ENCODE data around the gene PSMG4.
A peak's percentile ranks its signal among the peaks of the same experiment; 100 is the strongest.

PSMG4 gene

DNA sequence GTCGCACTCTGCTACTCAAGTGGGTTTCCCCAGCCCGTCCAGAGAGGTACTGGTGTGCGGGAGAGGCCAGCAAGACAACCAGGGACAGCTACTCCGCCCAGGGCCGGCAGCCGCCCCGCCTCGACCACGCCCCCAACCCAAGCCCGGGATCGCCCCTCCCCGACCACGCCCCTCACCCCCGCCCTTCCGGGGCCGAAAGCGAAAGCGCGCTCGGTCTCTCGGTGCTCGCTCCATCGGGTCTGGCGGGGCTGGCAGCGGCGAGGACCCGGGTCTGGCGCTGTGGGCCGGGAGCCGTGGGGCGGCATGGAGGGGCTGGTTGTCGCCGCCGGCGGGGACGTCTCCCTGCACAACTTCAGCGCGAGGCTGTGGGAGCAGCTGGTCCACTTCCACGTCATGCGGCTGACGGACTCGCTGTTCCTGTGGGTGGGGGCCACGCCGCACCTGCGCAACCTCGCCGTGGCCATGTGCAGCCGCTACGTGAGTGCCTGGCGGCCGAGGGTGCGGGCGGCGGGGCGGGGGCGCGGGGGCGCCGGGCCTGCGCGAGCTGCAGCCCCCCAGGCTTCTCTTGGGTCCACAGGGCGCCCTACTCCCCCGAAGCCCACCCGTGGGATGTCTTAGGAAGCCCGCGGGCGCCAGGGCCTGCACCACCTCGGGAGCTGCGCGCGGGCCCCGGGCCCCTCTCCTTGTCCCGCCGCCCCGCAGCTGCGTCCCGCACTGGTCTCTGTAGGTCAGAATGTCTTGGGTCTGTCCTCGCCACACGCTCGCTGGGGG is at the start of gene PSMG4:
Gene PSMG4 (plus strand): TSS at position 228 of the 771 bp plus-strand sequence. CDS start 76 bp downstream, at position 304.
- Histone ChIP-seq H3K4me3 (ENCODE audit: low read depth, low read length) (peak within 1 kb of the TSS; percentile 70), H3K27me3 (ENCODE audit: insufficient read depth, low read depth, severe bottlenecking) (peaks cover 14% of the 10 kb centered on the region), H3K36me3 (peaks cover 16% of the 10 kb centered on the region), H3K9me3 (ENCODE audit: severe bottlenecking) (no peaks in the 10 kb centered on the region), H3K27ac (peak within 1 kb of the TSS; percentile 56)
- no peak for TF ChIP-seq CTCF (IDR thresholded peaks at IDR 0.05; ENCODE audit: low read depth, low read length)
- DNase-seq, result peak; percentile 99

- H3K4me3 ChIP-seq (ENCODE audit: low read depth, low read length), result peak overlapping the region; percentile 31
- H3K27ac ChIP-seq, result peak overlapping the region; percentile 24
- DNase-seq, result peak; percentile 92
- H3K27me3 ChIP-seq (ENCODE audit: insufficient read depth, low read depth, severe bottlenecking), result no peaks in the 10 kb centered on the region
- H3K9me3 ChIP-seq (ENCODE audit: severe bottlenecking), result no peaks in the 10 kb centered on the region
- H3K36me3 ChIP-seq, result no peaks in the 10 kb centered on the region
- TF ChIP-seq CTCF (IDR thresholded peaks at IDR 0.05; ENCODE audit: low read depth, low read length), result peak; percentile 26; the same call in 1 of the 2 replicates
Measured at GRCh38 chr6:3209114-3210023, 49.4 kb upstream of the PSMG4 start.

DNA sequence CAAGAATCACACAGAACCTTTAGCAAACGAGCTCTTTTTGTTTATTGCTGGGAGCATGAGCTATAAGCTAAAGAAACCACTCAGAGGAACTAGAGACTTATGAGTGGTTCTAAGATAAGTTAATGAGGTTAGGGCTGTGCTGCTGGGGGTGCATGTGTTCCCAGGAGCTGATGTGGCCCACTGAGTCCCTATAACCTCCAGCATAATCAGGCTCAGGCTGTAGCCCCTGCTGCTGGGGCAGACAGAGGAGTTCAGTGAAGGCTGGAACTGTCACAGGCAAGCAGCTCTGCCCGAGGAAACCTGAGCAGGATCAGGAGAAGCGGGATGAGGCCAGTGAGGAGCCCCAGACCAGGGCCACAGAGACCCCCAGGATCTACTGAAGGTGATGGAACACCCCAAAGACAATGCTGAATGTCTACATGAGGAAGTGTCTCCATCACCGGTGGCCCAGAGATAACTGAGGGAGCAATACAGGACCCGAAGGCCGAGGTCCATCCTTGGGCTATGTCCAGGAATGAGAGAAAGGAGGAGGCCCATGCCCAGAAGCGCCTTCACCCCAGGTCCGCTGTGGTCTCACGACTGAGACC is 48.6 kb upstream of the PSMG4 start:
- no peak for TF ChIP-seq CTCF (IDR thresholded peaks at IDR 0.05; ENCODE audit: low read depth, low read length)
- Histone ChIP-seq H3K27ac (no peak overlapping the region), H3K9me3 (ENCODE audit: severe bottlenecking) (no peaks in the 10 kb centered on the region), H3K27me3 (ENCODE audit: insufficient read depth, low read depth, severe bottlenecking) (no peaks in the 10 kb centered on the region), H3K36me3 (no peaks in the 10 kb centered on the region), H3K4me3 (ENCODE audit: low read depth, low read length) (no peak overlapping the region)
- DNase-seq, result no peak

GRCh38 chr6:3211681-3212080 is 47.1 kb upstream of the PSMG4 start:
- no peaks in the 10 kb centered on the region for H3K27me3 ChIP-seq (ENCODE audit: insufficient read depth, low read depth, severe bottlenecking)

DNA sequence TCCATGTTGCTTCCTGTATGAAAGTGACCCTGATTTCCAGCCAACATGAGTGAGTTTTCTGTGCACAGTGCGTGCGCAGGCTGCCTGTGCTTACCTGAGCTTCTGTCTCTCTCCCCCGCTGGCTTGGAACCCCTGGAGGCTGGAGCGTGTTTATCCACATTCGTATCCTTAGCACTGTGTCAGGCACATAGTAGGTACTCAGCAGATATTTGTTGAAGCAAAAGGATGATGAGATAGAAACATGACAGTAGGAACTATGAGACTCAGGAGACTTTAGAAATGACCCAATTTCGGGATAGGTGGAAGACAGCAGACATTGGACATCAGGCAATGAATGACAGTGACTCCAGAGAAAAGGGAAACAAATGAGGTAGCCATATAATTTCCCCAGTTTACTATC is 46.5 kb upstream of the PSMG4 start:
- Histone ChIP-seq H3K4me3 (ENCODE audit: low read depth, low read length) (no peak overlapping the region), H3K27ac (no peak overlapping the region), H3K36me3 (no peaks in the 10 kb centered on the region), H3K9me3 (ENCODE audit: severe bottlenecking) (no peaks in the 10 kb centered on the region), H3K27me3 (ENCODE audit: insufficient read depth, low read depth, severe bottlenecking) (no peaks in the 10 kb centered on the region)
- DNase-seq, result no peak
- no peak for TF ChIP-seq CTCF (IDR thresholded peaks at IDR 0.05; ENCODE audit: low read depth, low read length)

More at GRCh38 chr6:3211681-3212080, 47.1 kb upstream of the PSMG4 start:
- H3K27ac ChIP-seq, result no peak overlapping the region
- TF ChIP-seq CTCF (IDR thresholded peaks at IDR 0.05; ENCODE audit: low read depth, low read length), result no peak
- no peak for DNase-seq
- H3K36me3 ChIP-seq, result no peaks in the 10 kb centered on the region
- H3K9me3 ChIP-seq (ENCODE audit: severe bottlenecking), result no peaks in the 10 kb centered on the region
- no peak overlapping the region for H3K4me3 ChIP-seq (ENCODE audit: low read depth, low read length)
